GM21723 (cell line): ENCODE results near the gene RDM1.
"Not testable (repeated sequence)": the region's sequence is repeated elsewhere in the genome, so short reads cannot be mapped to it uniquely, and the experiment has no call there.

Experiments
- ATAC-seq: cut with Tn5 transposase; IDR thresholded peaks from one replicate; pipeline ENCODE4 v1.9.1; 2021; ENCODE audit warnings: mild to moderate bottlenecking, moderate library complexity; ENCODE audit not compliant: unreplicated experiment

RDM1 gene, protein sequence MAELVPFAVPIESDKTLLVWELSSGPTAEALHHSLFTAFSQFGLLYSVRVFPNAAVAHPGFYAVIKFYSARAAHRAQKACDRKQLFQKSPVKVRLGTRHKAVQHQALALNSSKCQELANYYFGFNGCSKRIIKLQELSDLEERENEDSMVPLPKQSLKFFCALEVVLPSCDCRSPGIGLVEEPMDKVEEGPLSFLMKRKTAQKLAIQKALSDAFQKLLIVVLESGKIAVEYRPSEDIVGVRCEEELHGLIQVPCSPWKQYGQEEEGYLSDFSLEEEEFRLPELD

GRCh38 chr17:35930211-35931065, at the start of gene RDM1:
RDM1 (minus strand) TSS chr17:35930773; CDS start chr17:35930727, 46 bp downstream.
- peak; percentile 80 for ATAC-seq

- no peak for ATAC-seq
These were observed 47.8 kb upstream of the RDM1 start for GRCh38 chr17:35978346-35978745.

DNA sequence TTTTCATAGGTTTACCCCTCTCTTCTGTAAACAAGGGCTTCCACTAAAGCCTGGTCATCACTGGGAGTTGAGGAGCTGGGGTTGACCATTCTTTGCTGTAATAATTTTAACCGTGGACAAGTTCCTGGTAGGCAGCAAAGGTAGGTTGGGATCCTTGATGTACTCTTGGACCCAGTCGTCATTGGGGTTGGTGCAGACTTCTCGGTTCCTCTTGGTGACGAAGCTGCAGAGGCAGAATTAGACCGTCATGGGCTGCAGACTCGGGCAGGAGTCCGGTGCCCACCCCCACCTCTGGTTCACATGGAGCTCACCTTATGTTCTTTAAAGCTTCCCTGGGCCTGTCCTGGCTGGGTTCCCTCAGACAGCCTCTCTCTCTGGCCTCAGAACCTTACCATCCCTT, 46.9 kb upstream of the RDM1 start:
- ATAC-seq = no peak

GRCh38 chr17:35973333-35974260, 43.0 kb upstream of the RDM1 start:
- ATAC-seq = no peak

- no peak for ATAC-seq
These were observed 42.4 kb upstream of the RDM1 start for GRCh38 chr17:35972945-35973332.

DNA sequence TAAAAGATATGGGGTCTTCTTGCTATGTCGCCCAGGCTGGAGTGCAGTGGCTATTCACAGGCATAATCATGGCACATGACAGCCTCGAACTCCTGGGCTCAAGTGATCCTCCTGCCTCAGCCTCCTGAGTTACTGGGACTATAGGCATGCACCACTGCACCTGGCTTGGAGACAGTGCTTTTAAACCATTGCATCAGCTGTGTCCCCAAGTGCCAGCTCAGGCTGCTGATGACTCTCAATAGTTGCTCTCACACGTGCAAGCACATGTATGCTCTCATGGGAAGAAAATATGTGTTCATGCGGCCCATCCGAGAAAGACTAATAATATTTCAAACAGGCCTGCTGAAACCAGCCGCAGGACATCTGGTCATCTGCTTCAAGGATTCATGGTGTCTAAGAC, 42.0 kb upstream of the RDM1 start:
- no peak for ATAC-seq

GRCh38 chr17:35972066-35972465, 41.5 kb upstream of the RDM1 start:
- no peak for ATAC-seq

- no peak for ATAC-seq
These were observed 39.2 kb upstream of the RDM1 start for GRCh38 chr17:35969558-35970380.

DNA sequence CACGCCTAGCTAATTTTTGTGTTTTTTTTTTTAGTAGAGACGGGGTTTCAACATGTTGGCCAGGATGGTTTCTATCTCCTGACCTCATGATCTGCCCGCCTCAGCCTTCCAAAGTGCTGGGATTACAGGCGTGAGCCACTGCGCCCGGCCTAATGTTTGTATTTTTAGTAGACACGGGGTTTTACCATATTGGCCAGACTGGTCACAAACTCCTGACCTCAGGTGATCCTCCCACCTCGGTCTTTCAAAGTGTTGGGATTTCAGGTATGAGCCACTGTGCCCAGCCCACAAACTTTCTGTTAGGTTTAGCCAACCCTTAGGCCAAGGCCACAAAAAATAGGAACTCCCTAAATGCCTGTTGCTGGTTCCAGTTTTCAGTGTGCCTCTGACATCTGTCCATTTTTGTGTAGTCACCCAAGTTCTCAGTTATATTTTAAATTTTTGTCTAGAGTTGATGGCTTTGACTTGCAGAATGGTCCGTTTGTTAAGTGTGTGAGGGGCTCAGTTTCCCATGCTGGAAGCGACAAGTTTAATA, 38.0 kb upstream of the RDM1 start:
- ATAC-seq = no peak

DNA sequence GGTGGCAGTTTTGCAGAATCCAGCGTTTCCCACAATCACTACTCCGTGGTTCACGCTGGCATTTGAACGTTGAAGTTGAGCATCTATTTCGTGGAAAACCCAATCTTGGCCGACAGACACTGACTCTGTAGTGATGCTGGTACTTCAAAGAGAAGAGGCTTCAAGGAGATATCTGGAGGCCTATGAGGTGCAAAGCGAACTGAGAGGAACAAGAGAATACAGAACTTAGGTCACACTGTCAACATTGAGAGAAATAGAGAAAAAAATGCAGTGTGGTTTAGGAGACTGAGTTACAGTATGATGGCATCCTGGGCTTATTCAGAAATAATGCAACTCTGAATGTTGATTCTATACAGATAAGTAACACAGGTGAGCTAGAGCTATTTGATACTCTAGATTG, 34.7 kb upstream of the RDM1 start:
- no peak for ATAC-seq

DNA sequence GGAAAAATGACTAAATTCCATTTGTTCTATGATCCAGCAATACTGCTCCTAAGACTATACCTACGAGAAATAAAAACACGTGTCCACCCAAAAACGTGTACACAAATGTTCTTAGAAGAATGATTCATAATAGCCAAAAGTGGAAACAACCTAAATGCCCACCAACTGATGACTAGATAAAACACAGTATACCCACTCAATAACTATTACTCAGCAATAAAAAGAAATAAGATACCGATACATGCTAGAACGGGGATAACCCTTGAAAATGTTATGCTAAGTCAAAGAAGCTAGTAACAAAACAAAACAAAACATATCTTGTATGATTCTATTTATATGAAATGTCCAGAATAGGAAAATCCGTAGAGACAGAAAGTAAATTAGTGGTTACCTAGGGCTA, 33.1 kb upstream of the RDM1 start:
- no peak for ATAC-seq

- ATAC-seq = no peak
These were observed 23.1 kb upstream of the RDM1 start for GRCh38 chr17:35953720-35954119.

- no peak for ATAC-seq
These were observed 18.8 kb upstream of the RDM1 start for GRCh38 chr17:35949401-35949800.

DNA sequence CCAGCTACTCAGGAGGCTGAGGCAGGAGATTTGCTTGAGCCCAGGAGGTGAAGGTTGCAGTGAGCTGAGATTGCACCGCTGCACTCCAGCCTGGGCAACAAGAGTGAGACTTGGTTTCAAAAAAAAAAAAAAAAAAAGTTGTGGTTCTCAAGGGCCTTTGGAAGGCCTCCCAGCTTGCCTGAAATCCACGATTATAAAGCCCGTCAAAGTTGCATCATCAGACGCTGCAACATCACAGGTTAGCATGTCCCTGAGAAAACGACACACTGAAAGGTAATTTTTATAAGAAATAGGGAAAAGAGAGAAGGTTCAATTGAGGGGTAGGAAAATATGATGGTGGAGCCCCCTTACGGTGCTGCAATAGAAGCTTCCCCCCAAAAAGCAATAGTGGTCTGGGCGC, 17.5 kb upstream of the RDM1 start:
- ATAC-seq = no peak

DNA sequence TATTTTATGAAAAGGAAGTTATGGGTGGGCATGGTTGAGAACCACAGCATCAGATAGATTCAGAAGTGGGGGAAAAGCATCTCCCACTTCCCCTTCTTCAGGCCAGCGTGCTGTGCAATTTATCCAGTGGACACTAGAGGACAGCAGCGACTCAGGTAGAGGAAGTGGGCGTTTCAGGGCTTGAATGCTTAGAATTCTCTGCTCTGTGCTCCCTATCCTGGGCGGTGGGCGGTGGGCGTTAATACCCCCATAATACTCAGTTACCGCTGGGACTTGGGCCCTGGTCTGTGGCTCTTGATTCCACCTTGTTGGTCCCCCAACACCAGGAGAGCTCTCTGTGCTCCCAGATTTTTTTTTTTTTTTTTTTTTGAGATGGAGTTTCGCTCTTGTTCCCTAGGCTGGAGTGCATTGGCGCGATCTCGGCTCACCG, 16.6 kb upstream of the RDM1 start:
- no peak for ATAC-seq

DNA sequence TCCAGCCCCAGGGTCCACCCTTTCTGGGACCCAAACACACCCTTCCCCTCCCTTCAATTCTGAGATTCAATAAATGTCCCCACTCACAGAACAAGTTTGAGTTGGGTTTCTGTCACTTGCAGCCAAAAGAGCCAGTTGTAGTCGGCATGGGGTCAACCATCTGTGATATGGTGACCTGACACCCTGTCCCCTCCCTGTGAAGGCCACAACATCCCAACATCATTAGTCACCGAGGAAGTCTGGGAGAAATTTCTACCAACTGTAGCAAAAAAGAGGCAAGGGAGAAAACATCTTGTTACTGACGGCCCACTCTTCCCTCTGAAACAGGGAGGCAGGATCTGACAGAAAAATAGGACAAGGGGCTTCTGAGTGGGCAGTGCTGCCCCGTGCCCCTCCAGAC, 13.6 kb upstream of the RDM1 start:
- ATAC-seq = no peak

DNA sequence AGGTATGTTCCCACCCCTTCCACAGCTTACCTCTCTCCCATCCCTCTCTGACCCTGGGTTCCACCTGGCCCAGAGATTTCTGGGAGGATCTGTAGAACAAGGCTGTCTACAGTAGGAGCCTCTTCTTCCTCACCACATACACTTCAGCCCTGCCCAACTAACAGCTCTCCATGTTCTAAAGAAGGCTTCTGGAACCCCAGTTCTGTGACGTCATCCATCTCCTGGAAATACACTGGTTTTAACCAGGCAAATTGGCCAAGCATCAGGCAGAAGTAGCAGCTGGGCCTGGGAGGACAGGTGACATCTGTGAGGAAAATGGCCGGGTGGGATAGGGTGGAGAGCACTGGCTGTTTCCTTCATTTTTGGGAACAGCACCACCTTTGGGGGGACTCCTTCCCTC, 13.0 kb upstream of the RDM1 start, which contains the start of gene LYZL6:
Gene LYZL6 (minus strand): TSS at position 177 of the 400 bp plus-strand sequence. CDS start 4,357 bp downstream, outside the sequence.
- no peak for ATAC-seq

DNA sequence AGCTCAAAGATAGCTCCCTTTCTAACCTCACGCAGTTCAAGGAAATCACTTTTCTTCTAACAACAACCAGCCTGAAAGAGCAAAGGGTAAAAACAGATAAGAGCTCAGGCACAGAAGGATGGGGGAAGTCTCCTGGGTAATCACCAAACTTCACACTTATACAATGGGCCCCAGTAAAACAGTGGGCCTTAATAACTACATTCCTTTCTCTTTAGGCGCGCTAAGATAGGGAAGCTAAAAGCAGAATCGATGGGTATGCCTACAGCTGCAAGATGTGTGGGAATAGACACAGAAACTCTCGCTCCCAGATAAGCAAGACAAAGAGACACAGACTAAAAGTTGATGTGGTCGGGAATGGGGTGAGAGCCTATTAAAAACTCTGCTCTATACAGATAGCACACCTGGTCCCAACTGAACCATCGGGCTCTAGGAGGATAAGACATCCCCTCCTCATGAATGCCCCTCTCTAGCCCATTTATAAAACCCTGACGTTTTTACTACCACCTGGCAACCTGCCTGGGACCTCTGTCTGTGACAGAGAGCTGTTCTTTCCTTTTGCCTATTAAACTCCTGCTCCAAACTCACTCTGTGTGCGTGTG, 12.1 kb upstream of the RDM1 start:
- ATAC-seq = no peak

DNA sequence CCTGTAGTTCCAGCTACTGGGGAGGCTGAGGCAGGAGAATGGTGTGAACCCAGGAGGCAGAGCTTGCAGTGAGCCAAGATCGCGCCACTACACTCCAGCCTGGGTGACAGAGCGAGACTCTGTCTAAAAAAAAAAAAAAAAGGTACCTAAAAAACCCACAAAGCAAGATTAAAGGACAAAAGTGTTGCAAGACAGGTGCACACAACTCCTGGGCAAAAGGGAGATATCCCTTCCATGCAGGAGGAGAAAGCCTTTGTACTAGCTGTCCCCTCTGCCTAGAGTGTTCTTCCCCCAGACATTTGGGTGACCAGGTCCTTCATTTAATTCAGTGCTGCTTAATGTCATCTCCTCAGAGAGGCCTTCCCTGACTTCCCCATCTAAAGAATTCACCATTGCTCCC, 7.9 kb upstream of the RDM1 start:
- ATAC-seq = not testable (repeated sequence)

- ATAC-seq = no peak
These were observed 5.5 kb upstream of the RDM1 start for GRCh38 chr17:35936063-35936462.
